Urinary bladder (tissue), 4 donors: Measurements from ENCODE around the gene RPS6KB2. TPM values are rescaled to one million over a fixed set of nuclear protein-coding genes. Genes with fewer than 3 reads are reported as not detected.
"Not testable (repeated sequence)": the region's sequence is repeated elsewhere in the genome, so short reads cannot be mapped to it uniquely, and the experiment has no call there.

Experiments used
- DNase-seq: peaks from one replicate; pipeline ENCODE4 v3.0.0-alpha.2; 2015; ENCODE audit errors: extremely low spot score
- H3K27ac ChIP-seq: one replicate; pipeline ENCODE4 v1.5.1; 2013; ENCODE audit warnings: low read depth, mild to moderate bottlenecking, moderate library complexity
- H3K36me3 ChIP-seq: one replicate; pipeline ENCODE4 v1.6.1; 2013; ENCODE audit warnings: mild to moderate bottlenecking, moderate library complexity; ENCODE audit not compliant: insufficient read depth
- H3K4me1 ChIP-seq: one replicate; pipeline ENCODE4 v1.6.1; 2013; ENCODE audit warnings: mild to moderate bottlenecking, moderate library complexity; ENCODE audit not compliant: insufficient read depth
- H3K4me3 ChIP-seq: one replicate; pipeline ENCODE4 v1.5.1; 2013; ENCODE audit warnings: low read depth, low read length
- WGBS: extraction: QIAGEN DNeasy Blood & Tissue Kit; methylation state at CpG from one replicate; pipeline ENCODE4 v1.1.7; 2013; 5-methylcytosine and 5-hydroxymethylcytosine counted together
- polyA plus RNA-seq: library from polyadenylated mRNA; stranded (reverse); fragments of 200-250 nt; gene quantifications from one replicate; pipeline ENCODE4 v1.2.3, GENCODE V29; 2013
- small RNA-seq: library from RNA; depleted of rRNA; stranded (forward); fragments of <200 nt; gene quantifications from one replicate; pipeline ENCODE3, GENCODE V24; 2014
- total RNA-seq: library from RNA; depleted of rRNA; stranded (reverse); fragments of >200 nt; gene quantifications from one replicate; pipeline ENCODE4 v1.2.3, GENCODE V29; 2014
- donor health status: healthy with polysubstance abuse.
- donor health status: healthy.

The RPS6KB2 gene
- total and polyA plus RNA-seq, 2 donors: 19.8 to 41.2 TPM

DNA sequence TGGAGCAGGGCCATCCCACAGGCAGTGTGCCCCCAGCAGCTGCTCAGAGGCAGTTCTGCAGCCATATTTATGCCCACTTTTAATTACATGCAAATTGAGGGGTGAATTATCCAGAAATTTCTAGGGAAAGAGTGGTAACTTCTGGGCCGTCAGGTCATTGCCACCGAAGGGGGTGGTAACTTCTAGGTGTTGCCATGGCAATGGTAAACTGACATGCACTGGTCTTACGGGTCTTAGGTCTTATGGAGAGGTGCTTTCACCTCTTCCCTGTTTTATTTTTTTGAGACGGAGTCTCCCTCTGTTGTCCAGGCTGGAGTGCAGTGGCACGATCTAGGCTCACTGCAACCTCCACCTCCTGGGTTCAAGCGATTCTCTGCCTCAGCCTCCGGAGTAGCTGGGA is 44.6 kb downstream of the RPS6KB2 start:
- Histone ChIP-seq H3K27ac (no peak overlapping the region), H3K4me3 (no peak overlapping the region), H3K36me3 (no peaks in the 10 kb centered on the region), H3K4me1 (peaks cover 3% of the 10 kb centered on the region)
- 67% methylated on average over 7 of the region's 7 CpGs for WGBS
- DNase-seq: no peak

DNA sequence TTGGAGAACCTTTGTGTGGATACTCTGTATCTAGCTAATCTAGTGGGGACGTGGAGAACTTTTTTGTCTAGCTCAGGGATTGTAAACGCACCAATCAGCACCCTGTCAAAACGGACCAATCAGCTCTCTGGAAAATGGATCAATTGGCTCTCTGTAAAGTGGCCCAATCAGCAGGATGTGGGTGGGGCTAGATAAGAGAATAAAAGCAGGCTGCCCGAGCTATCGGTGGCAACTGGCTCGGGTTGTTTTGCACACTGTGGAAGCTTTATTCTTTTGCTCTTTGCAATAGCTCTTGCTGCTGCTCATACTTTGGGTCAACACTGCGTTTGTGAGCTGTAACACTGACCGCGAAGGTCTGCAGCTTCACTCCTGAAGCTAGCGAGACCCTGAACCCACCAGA is 48.4 kb downstream of the RPS6KB2 start:
- not testable (repeated sequence) for DNase-seq, H3K4me3 ChIP-seq, H3K27ac ChIP-seq, H3K36me3 ChIP-seq, H3K4me1 ChIP-seq
- 85% methylated on average over 10 of the region's 10 CpGs for WGBS

DNA sequence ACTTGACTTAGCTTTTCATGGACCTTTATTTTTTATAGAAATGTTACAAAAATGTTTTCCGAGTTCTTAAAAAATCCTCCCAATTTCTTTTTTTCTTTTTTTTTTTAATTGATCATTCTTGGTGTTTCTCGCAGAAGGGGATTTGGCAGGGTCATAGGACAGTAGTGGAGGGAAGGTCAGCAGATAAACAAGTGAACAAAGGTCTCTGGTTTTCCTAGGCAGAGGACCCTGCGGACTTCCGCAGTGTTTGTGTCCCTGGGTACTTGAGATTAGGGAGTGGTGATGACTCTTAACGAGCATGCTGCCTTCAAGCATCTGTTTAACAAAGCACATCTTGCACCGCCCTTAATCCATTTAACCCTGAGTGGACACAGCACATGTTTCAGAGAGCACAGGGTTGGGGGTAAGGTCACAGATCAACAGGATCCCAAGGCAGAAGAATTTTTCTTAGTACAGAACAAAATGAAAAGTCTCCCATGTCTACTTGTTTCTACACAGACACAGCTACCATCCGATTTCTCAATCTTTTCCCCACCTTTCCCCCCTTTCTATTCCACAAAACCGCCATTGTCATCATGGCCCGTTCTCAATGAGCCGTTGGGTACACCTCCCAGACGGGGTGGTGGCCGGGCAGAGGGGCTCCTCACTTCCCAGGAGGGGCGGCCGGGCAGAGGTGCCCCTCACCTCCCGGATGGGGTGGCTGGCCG is 49.2 kb downstream of the RPS6KB2 start:
- H3K4me1 ChIP-seq, H3K4me3 ChIP-seq, H3K27ac ChIP-seq, DNase-seq, H3K36me3 ChIP-seq: not testable (repeated sequence)
- WGBS: 84% methylated on average over 14 of the region's 16 CpGs

GRCh38 chr11:67482275-67482826 is 54.1 kb downstream of the RPS6KB2 start:
- DNase-seq: no peak
- Histone ChIP-seq H3K36me3 (no peaks in the 10 kb centered on the region), H3K4me1 (no peaks in the 10 kb centered on the region), H3K4me3 (peak overlapping the region; percentile 32), H3K27ac (peak overlapping the region; percentile 65)
- 43% methylated on average over 19 of the region's 19 CpGs for WGBS

- Histone ChIP-seq H3K27ac (peak within 1 kb of the TSS; percentile 65), H3K4me3 (peak within 1 kb of the TSS; percentile 32), H3K4me1 (no peaks in the 10 kb centered on the region), H3K36me3 (no peaks in the 10 kb centered on the region)
- WGBS: 8% methylated on average over 60 of the region's 60 CpGs
- peak; percentile 98 for DNase-seq
Observed at GRCh38 chr11:67482827-67483798, 54.8 kb downstream of the RPS6KB2 start, which contains the start of gene AIP. Gene AIP, plus strand, starts transcription at chr11:67483026. Its CDS starts 133 bp downstream, at chr11:67483159.

DNA sequence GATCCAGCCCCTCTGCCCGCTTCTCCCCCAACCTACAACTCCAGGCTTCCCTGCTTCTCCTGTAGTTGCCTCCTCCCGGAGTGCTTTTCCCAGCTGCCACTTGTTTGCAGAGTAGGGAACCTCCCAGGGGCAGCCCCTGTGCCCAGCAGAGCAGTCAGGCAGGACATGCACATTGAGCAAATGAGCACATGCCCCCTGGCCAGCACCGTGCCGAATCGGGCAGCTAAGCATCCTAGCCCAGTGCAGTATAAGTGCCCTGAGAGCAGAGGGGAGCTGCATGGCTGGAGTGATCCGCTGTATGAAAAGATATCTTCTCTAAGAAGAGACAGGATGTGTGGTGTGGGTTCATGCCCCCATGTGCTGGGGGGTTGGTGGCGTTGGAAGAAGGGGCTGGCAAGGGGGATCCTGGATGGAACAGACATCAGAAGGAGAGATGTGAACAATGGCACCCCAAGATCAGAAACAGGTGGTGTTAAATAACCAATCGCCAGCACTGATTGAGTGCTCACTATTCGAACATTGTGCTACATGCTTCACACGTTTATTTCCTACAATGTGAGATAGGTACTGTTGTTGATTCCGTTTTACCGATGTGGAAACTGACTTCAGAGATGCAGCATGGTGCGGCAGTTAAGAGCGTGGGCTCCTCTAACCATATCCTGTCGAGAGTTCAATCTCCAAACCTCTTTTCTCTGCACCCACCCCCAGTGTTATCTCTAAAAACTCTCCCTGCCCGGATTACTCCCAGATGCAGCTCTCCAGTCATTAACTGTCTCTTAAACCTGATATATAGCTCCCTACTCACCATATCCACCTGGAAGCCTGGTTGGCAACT is 55.8 kb downstream of the RPS6KB2 start:
- Histone ChIP-seq H3K36me3 (no peaks in the 10 kb centered on the region), H3K27ac (no peak overlapping the region), H3K4me1 (no peaks in the 10 kb centered on the region), H3K4me3 (peak overlapping the region; percentile 32)
- DNase-seq: no peak
- WGBS: 83% methylated on average over 16 of the region's 16 CpGs

DNA sequence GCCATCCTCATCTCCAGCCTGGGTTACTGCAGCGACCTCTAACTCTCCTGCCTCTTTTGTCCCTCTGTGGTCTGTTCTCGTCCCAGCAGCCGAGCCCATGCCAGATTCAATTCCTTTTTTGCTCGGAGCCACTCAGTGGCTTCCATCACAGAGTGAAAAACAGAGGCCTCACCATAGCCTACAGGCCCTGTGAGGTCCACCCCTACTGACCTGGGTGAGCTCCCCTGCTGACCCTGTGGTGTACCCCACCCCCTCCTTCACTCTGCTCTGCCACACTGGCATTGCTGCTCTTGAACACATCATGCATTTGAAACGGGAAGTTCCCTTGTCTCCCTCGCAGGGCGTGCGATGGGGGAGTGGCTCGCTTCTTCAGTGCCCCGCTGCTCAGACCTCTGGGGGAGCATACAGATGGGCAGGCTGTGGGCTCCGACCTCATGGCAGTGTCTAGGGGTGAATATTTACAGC is 56.6 kb downstream of the RPS6KB2 start:
- H3K4me3 ChIP-seq: no peak overlapping the region
- no peaks in the 10 kb centered on the region for H3K4me1 ChIP-seq
- no peak for DNase-seq
- H3K36me3 ChIP-seq: no peaks in the 10 kb centered on the region
- whole genome bisulfite sequencing: 70% methylated on average over 11 of the region's 11 CpGs
- no peak overlapping the region for H3K27ac ChIP-seq

Small RNAs within 50 kb of the gene (small RNA-seq; reads per million reads assigned to genes)
- gene RNU6-1238P: not detected

Other genes starting within 250 kb of the RPS6KB2 start
- 21.1 TPM for gene GRK2, start 162.0 kb upstream of the RPS6KB2 start, total RNA-seq
- gene GRK2, start 162.0 kb upstream of the RPS6KB2 start, polyA plus RNA-seq: 66.3 TPM
- 25.2 TPM for gene ANKRD13D, start 139.2 kb upstream of the RPS6KB2 start, total RNA-seq
- gene ANKRD13D, start 139.2 kb upstream of the RPS6KB2 start, polyA plus RNA-seq: 44.0 TPM
- 23.6 TPM for gene SSH3, start 125.0 kb upstream of the RPS6KB2 start, total RNA-seq
- 52.7 TPM for gene SSH3, start 125.0 kb upstream of the RPS6KB2 start, polyA plus RNA-seq
- gene POLD4, start 74.9 kb upstream of the RPS6KB2 start, total RNA-seq: 8.8 TPM
- 157 TPM for gene POLD4, start 74.9 kb upstream of the RPS6KB2 start, polyA plus RNA-seq
- 2.7 TPM for gene CLCF1, start 54.9 kb upstream of the RPS6KB2 start, total RNA-seq
- 9.2 TPM for gene CLCF1, start 54.9 kb upstream of the RPS6KB2 start, polyA plus RNA-seq
- gene RAD9A, start 36.5 kb upstream of the RPS6KB2 start, total RNA-seq: 7.5 TPM
- 16.9 TPM for gene RAD9A, start 36.5 kb upstream of the RPS6KB2 start, polyA plus RNA-seq
- gene PPP1CA, start 26.6 kb upstream of the RPS6KB2 start, total RNA-seq: 70.6 TPM
- gene PPP1CA, start 26.6 kb upstream of the RPS6KB2 start, polyA plus RNA-seq: 85.9 TPM
- 0.42 TPM for gene TBC1D10C, start 24.4 kb upstream of the RPS6KB2 start, total RNA-seq
- gene TBC1D10C, start 24.4 kb upstream of the RPS6KB2 start, polyA plus RNA-seq: 2.6 TPM
- gene CARNS1, start 12.8 kb upstream of the RPS6KB2 start, total RNA-seq: 0.63 TPM
- 0.76 TPM for gene CARNS1, start 12.8 kb upstream of the RPS6KB2 start, polyA plus RNA-seq
- gene PTPRCAP, start 9.2 kb downstream of the RPS6KB2 start, total RNA-seq: 1.2 TPM
- 5.2 TPM for gene PTPRCAP, start 9.2 kb downstream of the RPS6KB2 start, polyA plus RNA-seq
- 31.0 TPM for gene CORO1B, start 15.0 kb downstream of the RPS6KB2 start, total RNA-seq
- 99.3 TPM for gene CORO1B, start 15.0 kb downstream of the RPS6KB2 start, polyA plus RNA-seq
- gene GPR152, start 24.2 kb downstream of the RPS6KB2 start, total RNA-seq: not detected
- gene GPR152, start 24.2 kb downstream of the RPS6KB2 start, polyA plus RNA-seq: not detected
- gene CABP4, start 26.9 kb downstream of the RPS6KB2 start, total RNA-seq: 0.26 TPM
- gene CABP4, start 26.9 kb downstream of the RPS6KB2 start, polyA plus RNA-seq: 0.96 TPM
- gene TMEM134, start 40.8 kb downstream of the RPS6KB2 start, total RNA-seq: 20.4 TPM
- 80.2 TPM for gene TMEM134, start 40.8 kb downstream of the RPS6KB2 start, polyA plus RNA-seq
- gene AIP, start 54.5 kb downstream of the RPS6KB2 start, total RNA-seq: 42.9 TPM
- 135 TPM for gene AIP, start 54.5 kb downstream of the RPS6KB2 start, polyA plus RNA-seq
- 12.6 TPM for gene PITPNM1, start 76.9 kb downstream of the RPS6KB2 start, total RNA-seq
- gene PITPNM1, start 76.9 kb downstream of the RPS6KB2 start, polyA plus RNA-seq: 18.5 TPM
- 5.9 TPM for gene CDK2AP2, start 79.7 kb downstream of the RPS6KB2 start, total RNA-seq
- gene CDK2AP2, start 79.7 kb downstream of the RPS6KB2 start, polyA plus RNA-seq: 75.8 TPM
- gene CABP2, start 95.0 kb downstream of the RPS6KB2 start, total RNA-seq: not detected
- not detected for gene CABP2, start 95.0 kb downstream of the RPS6KB2 start, polyA plus RNA-seq
- 299 TPM for gene GSTP1, start 155.3 kb downstream of the RPS6KB2 start, total RNA-seq
- 679 TPM for gene GSTP1, start 155.3 kb downstream of the RPS6KB2 start, polyA plus RNA-seq
- 103 TPM for gene NDUFV1, start 178.4 kb downstream of the RPS6KB2 start, total RNA-seq
- gene NDUFV1, start 178.4 kb downstream of the RPS6KB2 start, polyA plus RNA-seq: 161 TPM
- gene NUDT8, start 201.4 kb downstream of the RPS6KB2 start, total RNA-seq: 3.0 TPM
- gene NUDT8, start 201.4 kb downstream of the RPS6KB2 start, polyA plus RNA-seq: 5.8 TPM
- gene TBX10, start 211.3 kb downstream of the RPS6KB2 start, total RNA-seq: not detected
- not detected for gene TBX10, start 211.3 kb downstream of the RPS6KB2 start, polyA plus RNA-seq
- not detected for gene ACY3, start 222.2 kb downstream of the RPS6KB2 start, total RNA-seq
- gene ACY3, start 222.2 kb downstream of the RPS6KB2 start, polyA plus RNA-seq: not detected
- 2.6 TPM for gene ALDH3B2, start 246.1 kb downstream of the RPS6KB2 start, total RNA-seq
- gene ALDH3B2, start 246.1 kb downstream of the RPS6KB2 start, polyA plus RNA-seq: 1.7 TPM